Neural progenitor cell (in vitro differentiated cells): ENCODE data around the gene GTF3A. TPM values are rescaled to one million over a fixed set of nuclear protein-coding genes. Genes with fewer than 3 reads are reported as not detected.

ENCODE experiments used
- DNase-seq: peaks from one replicate; pipeline ENCODE4 v3.0.0-alpha.2; 2016; ENCODE audit warnings: low spot score
- H2AFZ ChIP-seq: fragments of 200-600 bp; sonication (generic); replicated peaks from 2 replicates; pipeline ENCODE4 v1.6.1; 2016; ENCODE audit warnings: antibody characterized with exemption
- H3F3A ChIP-seq: fragments of 200-600 bp; sonication (generic); 2 replicates; pipeline ENCODE4 v1.6.1; 2016; ENCODE audit warnings: antibody characterized with exemption, low read depth
- H3K27ac ChIP-seq: fragments of 200-600 bp; sonication (generic); 2 replicates; pipeline ENCODE4 v1.5.1; 2016; ENCODE audit warnings: mild to moderate bottlenecking
- H3K27me3 ChIP-seq: fragments of 200-600 bp; sonication (generic); 2 replicates; pipeline ENCODE4 v1.6.1; 2016; ENCODE audit warnings: mild to moderate bottlenecking, moderate library complexity
- H3K36me3 ChIP-seq: fragments of 200-600 bp; sonication (generic); 2 replicates; pipeline ENCODE4 v1.5.1; 2016
- H3K4me1 ChIP-seq: fragments of 200-600 bp; sonication (generic); 2 replicates; pipeline ENCODE4 v1.6.1; 2016; ENCODE audit warnings: mixed run types
- H3K4me2 ChIP-seq: fragments of 200-600 bp; sonication (generic); 2 replicates; pipeline ENCODE4 v1.6.1; 2016
- H3K4me3 ChIP-seq: fragments of 200-600 bp; sonication (generic); 2 replicates; pipeline ENCODE4 v1.5.1; 2016
- H3K79me2 ChIP-seq: fragments of 200-600 bp; sonication (generic); 2 replicates; pipeline ENCODE4 v1.6.1; 2016; ENCODE audit warnings: low read depth
- H3K9ac ChIP-seq: fragments of 200-600 bp; sonication (generic); 2 replicates; pipeline ENCODE4 v1.6.1; 2016
- H3K9me3 ChIP-seq: fragments of 200-600 bp; sonication (generic); 2 replicates; pipeline ENCODE4 v1.5.1; 2016; ENCODE audit warnings: low read depth
- H4K20me1 ChIP-seq: fragments of 200-600 bp; sonication (generic); 2 replicates; pipeline ENCODE4 v1.6.1; 2016; ENCODE audit warnings: low read depth
- H3K27ac Mint-ChIP-seq: 3 replicates; pipeline ENCODE4 v1.8.0; 2021; ENCODE audit warnings: mixed read lengths
- H3K27me3 Mint-ChIP-seq: 2 replicates; pipeline ENCODE4 v1.8.0; 2022; ENCODE audit warnings: low read depth, mild to moderate bottlenecking, inconsistent platforms, moderate library complexity, mixed read lengths; ENCODE audit not compliant: insufficient read depth
- H3K36me3 Mint-ChIP-seq: 3 replicates; pipeline ENCODE4 v1.8.0; 2021; ENCODE audit warnings: mixed read lengths
- H3K4me1 Mint-ChIP-seq: 3 replicates; pipeline ENCODE4 v1.8.0; 2021; ENCODE audit warnings: mixed read lengths
- H3K4me3 Mint-ChIP-seq: 3 replicates; pipeline ENCODE4 v1.8.0; 2021; ENCODE audit warnings: mild to moderate bottlenecking, moderate library complexity, mixed read lengths
- H3K9me3 Mint-ChIP-seq: 3 replicates; pipeline ENCODE4 v1.8.0; 2020; ENCODE audit warnings: mixed read lengths
- EZH2 ChIP-seq: fragments of 200-600 bp; sonication (generic); IDR thresholded peaks from 2 replicates; pipeline ENCODE4 v1.6.1; 2017; ENCODE audit warnings: antibody characterized with exemption, mild to moderate bottlenecking, moderate library complexity
- EZH2phosphoT487 ChIP-seq: fragments of 200-600 bp; sonication (generic); IDR thresholded peaks from 2 replicates; pipeline ENCODE4 v1.6.1; 2017; ENCODE audit warnings: antibody characterized with exemption
- total RNA-seq: library from RNA; depleted of rRNA; stranded (reverse); fragments of >200 nt; gene quantifications from 2 replicates; pipeline ENCODE4 v1.2.3, GENCODE V29; 2015; ENCODE audit warnings: low replicate concordance
- TF ChIP-seq, protein P1 (sequence below): fragments of 200-600 bp; sonication (generic); IDR thresholded peaks from 2 replicates; pipeline ENCODE4 v1.5.1; 2017; ENCODE audit warnings: antibody characterized with exemption, mild to moderate bottlenecking

GTF3A gene
- total RNA-seq, 1 donor from 2014 or later = 126 TPM

DNA sequence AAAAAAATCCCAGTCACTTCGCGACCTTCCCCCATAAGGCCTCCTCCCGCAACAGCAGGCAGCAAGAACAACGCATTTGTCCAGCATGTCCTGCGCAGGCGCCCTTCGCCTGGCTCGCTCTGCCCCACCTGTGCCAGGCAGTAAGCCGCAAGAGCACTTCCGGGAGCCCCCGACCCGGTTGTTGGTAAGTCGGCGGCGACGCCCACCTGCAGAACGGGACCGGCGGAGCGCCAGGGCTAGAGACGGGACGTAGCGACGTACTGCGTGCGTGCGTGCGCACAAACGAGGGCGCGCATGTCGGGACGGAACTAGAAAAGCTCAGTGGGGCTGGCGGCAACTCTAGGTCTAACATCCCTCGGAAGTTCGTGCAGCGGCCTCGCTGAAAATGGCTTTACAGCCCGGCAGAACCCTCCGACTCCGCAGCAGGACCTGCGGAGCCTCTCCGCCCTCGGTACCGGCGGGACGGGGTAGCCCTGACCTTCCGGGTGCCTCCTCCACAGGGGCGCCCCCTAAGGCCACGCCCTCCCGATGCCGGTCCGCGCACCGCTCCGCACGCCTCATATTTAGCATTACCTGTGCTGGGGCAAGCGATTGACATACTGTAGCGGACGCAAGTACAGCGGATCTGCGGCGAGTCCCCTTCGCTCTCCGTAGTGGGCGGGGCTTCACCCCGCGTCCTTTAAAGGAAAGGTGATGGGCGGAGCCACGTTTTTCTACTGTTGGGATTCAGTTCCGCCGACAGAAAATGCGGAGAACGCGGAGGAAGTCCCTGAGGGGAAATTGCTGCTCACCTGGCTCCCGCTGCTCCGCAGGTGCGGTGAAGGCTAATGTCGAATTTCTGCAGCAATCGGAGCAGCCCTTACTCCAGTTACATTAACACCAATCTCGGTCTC is 25.8 kb downstream of the GTF3A start, which contains the start of gene MTIF3:
Gene MTIF3 (minus strand): TSS at position 629 of the 893 bp plus-strand sequence. CDS start 10,116 bp downstream, outside the sequence.
- Histone ChIP-seq H3K9ac (peak within 1 kb of the TSS; percentile 28), H4K20me1 (no peaks in the 10 kb centered on the region), H3K4me2 (peak within 1 kb of the TSS; percentile 99), H3K36me3 (no peaks in the 10 kb centered on the region), H3K4me1 (peaks cover 8% of the 10 kb centered on the region), H3F3A (peaks cover 28% of the 10 kb centered on the region), H3K27me3 (peaks cover 32% of the 10 kb centered on the region), H3K27ac (peak within 1 kb of the TSS; percentile 79), H3K79me2 (peaks cover 45% of the 10 kb centered on the region), H2AFZ (peak within 1 kb of the TSS; percentile 93), H3K4me3 (peak within 1 kb of the TSS; percentile 98), H3K9me3 (no peaks in the 10 kb centered on the region)
- peaks cover 6% of the 10 kb centered on the region for H3K27me3 Mint-ChIP-seq
- peaks cover 12% of the 10 kb centered on the region for H3K4me1 Mint-ChIP-seq
- TF ChIP-seq EZH2 = no peak
- TF ChIP-seq, protein P1, sequence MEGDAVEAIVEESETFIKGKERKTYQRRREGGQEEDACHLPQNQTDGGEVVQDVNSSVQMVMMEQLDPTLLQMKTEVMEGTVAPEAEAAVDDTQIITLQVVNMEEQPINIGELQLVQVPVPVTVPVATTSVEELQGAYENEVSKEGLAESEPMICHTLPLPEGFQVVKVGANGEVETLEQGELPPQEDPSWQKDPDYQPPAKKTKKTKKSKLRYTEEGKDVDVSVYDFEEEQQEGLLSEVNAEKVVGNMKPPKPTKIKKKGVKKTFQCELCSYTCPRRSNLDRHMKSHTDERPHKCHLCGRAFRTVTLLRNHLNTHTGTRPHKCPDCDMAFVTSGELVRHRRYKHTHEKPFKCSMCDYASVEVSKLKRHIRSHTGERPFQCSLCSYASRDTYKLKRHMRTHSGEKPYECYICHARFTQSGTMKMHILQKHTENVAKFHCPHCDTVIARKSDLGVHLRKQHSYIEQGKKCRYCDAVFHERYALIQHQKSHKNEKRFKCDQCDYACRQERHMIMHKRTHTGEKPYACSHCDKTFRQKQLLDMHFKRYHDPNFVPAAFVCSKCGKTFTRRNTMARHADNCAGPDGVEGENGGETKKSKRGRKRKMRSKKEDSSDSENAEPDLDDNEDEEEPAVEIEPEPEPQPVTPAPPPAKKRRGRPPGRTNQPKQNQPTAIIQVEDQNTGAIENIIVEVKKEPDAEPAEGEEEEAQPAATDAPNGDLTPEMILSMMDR = peak; percentile 2
- no peaks in the 10 kb centered on the region for H3K36me3 Mint-ChIP-seq
- peak within 1 kb of the TSS; percentile 91 for H3K4me3 Mint-ChIP-seq
- peak; percentile 98 for DNase-seq
- peak within 1 kb of the TSS; percentile 90 for H3K27ac Mint-ChIP-seq
- no peaks in the 10 kb centered on the region for H3K9me3 Mint-ChIP-seq

DNA sequence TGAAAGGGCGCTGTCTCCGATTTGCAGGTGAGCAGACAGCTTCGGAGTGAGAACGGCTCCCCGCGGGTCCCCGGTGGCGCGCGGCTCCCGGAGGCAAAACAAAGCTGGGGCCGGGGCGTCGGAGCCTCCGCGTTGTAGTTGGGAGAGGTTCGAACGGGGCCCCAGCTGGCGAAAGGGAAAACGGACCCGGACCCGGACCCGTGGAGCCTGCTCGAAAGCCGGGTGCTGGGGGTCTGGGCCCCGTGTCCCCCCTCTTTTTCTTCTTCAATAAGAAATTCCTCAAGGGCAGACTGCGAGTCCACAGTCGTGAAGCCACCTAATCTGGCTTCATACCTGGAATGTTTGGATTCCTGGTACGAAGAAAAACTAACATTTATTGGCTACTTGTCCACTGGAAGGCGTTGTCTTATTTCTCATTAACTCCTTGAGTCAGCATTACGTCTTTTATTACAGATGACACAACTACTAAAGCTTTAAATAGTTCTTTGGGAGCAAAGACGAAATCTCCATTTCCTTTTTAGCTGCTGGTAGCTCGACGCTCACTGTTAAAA is 26.6 kb downstream of the GTF3A start:
- Histone ChIP-seq H3K36me3 (no peaks in the 10 kb centered on the region), H3K4me2 (peak overlapping the region; percentile 99), H4K20me1 (no peaks in the 10 kb centered on the region), H3K4me3 (peak overlapping the region; percentile 98), H3K27ac (no peak overlapping the region), H3K4me1 (peaks cover 8% of the 10 kb centered on the region), H3K9me3 (no peaks in the 10 kb centered on the region), H3K9ac (no peak overlapping the region), H3F3A (peaks cover 28% of the 10 kb centered on the region), H3K79me2 (peaks cover 37% of the 10 kb centered on the region), H3K27me3 (peaks cover 32% of the 10 kb centered on the region), H2AFZ (peak overlapping the region; percentile 93)
- Mint-ChIP-seq H3K9me3 (no peaks in the 10 kb centered on the region), H3K36me3 (no peaks in the 10 kb centered on the region), H3K4me1 (peaks cover 19% of the 10 kb centered on the region), H3K27me3 (peaks cover 6% of the 10 kb centered on the region), H3K4me3 (peak overlapping the region; percentile 91), H3K27ac (peak overlapping the region; percentile 25)
- TF ChIP-seq, protein P1 = no peak
- TF ChIP-seq EZH2 = no peak
- TF ChIP-seq EZH2phosphoT487 = no peak
- DNase-seq = peak; percentile 58

DNA sequence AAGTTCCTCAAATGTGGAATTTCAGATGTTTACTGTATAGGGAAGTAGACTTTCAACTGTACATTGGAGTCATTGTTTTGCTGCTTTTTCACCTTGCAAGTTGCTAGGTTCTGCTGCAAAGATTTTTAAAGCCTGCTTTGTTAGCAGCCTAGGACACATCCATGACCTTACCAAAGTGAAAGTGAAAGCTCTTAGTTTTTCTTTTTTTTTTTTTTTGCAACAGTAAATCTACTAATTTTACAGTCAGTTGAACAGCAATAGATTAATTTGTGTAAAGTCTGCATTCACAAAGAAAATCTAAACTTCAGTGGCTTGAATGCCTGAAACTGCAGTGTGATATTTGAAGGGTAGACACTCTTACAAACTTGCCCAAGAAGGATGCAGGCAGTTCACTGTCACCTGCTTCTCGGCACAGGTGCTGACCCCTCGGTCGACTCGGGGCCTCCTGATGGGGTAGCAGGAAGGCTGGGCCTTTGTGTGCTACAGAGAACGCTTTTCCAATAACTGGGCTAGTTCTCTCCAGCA is 31.0 kb downstream of the GTF3A start:
- H3K9me3 Mint-ChIP-seq = no peaks in the 10 kb centered on the region
- peak overlapping the region; percentile 61 for H3K4me3 Mint-ChIP-seq
- peaks cover 13% of the 10 kb centered on the region for H3F3A ChIP-seq
- H3K79me2 ChIP-seq = no peaks in the 10 kb centered on the region
- no peak for DNase-seq
- H3K4me2 ChIP-seq = no peak overlapping the region
- H3K36me3 Mint-ChIP-seq = no peaks in the 10 kb centered on the region
- peaks cover 11% of the 10 kb centered on the region for H3K4me1 Mint-ChIP-seq
- H3K27me3 Mint-ChIP-seq = peaks cover 6% of the 10 kb centered on the region
- no peak overlapping the region for H3K4me3 ChIP-seq
- no peak overlapping the region for H2AFZ ChIP-seq
- H3K27ac ChIP-seq = no peak overlapping the region
- no peaks in the 10 kb centered on the region for H3K36me3 ChIP-seq
- no peak overlapping the region for H3K9ac ChIP-seq
- H3K27me3 ChIP-seq = peaks cover 32% of the 10 kb centered on the region
- no peaks in the 10 kb centered on the region for H3K9me3 ChIP-seq
- H3K4me1 ChIP-seq = peaks cover 4% of the 10 kb centered on the region
- no peaks in the 10 kb centered on the region for H4K20me1 ChIP-seq
- peak overlapping the region; percentile 35 for H3K27ac Mint-ChIP-seq
- TF ChIP-seq, protein P1 = no peak
- TF ChIP-seq EZH2 (no peak), EZH2phosphoT487 (no peak)
